Uterus (tissue), 2 donors: Measurements from ENCODE around the gene ANKRD44.

ENCODE experiments used
- CTCF ChIP-seq, 4 experiments: fragments of 200-600 bp in 2 of 4; fragments of 450-650 bp in 2 of 4; sonication (generic) in 2 of 4; IDR thresholded peaks; one replicate each; pipeline ENCODE4 v1.5.1; 2016 to 2019; ENCODE audit warnings: antibody characterized with exemption in 4 of 4, mild to moderate bottlenecking in 2 of 4, moderate library complexity in 1 of 4
- POLR2A ChIP-seq, 2 donors: fragments of 450-650 bp; IDR thresholded peaks; one replicate each; pipeline ENCODE4 v1.6.1; 2016; ENCODE audit warnings: antibody characterized with exemption in 2 of 2, mild to moderate bottlenecking in 1 of 2, moderate library complexity in 1 of 2

- TF ChIP-seq POLR2A (IDR thresholded peaks at IDR 0.05) (no peak), CTCF (IDR thresholded peaks at IDR 0.05) (no peak)
Observed at GRCh38 chr2:197276156-197276555, 34.4 kb downstream of the ANKRD44 start.
